Measurements from ENCODE around the gene LRP1. TPM values are rescaled to one million over a fixed set of nuclear protein-coding genes. Genes with fewer than 3 reads are reported as not detected.
A peak's percentile ranks its signal among the peaks of the same experiment; 100 is the strongest.

Gene LRP1
- total and polyA plus RNA-seq, 2 of the 4 experiments (the other 2 are of a cell fraction): 73.1 to 142 TPM

- H2BK15ac ChIP-seq (ENCODE audit: low read depth, low read length): no peak overlapping the region
- no peak overlapping the region for H2BK20ac ChIP-seq (ENCODE audit: low read depth, low read length)
- H2AK9ac ChIP-seq (replicated peaks; ENCODE audit: low read depth, low read length, poor library complexity): peak overlapping the region; percentile 65
- no peaks in the 10 kb centered on the region for H3K4me1 ChIP-seq (ENCODE audit: control insufficient read depth, insufficient read depth, low read length)
- ATAC-seq (ENCODE audit: low read depth) (no peak), DNase-seq (no peak)
- H3K56ac ChIP-seq (ENCODE audit: extremely low read depth, insufficient read depth, low read length): no peak overlapping the region
- H3K4ac ChIP-seq (ENCODE audit: low read depth, low read length): no peak overlapping the region
- no peak overlapping the region for H3K4me2 ChIP-seq (ENCODE audit: low read depth, low read length)
- H3K79me1 ChIP-seq (ENCODE audit: low read depth in 1 of 2, low read length in 2 of 2): peaks cover 4 to 11% of the 10 kb centered on the region in 2 experiments; a peak in 2 of 4 replicates
- no peak overlapping the region for H2BK5ac ChIP-seq (ENCODE audit: low read depth, low read length, poor library complexity, severe bottlenecking)
- no peak overlapping the region for H3K27ac ChIP-seq (ENCODE audit: insufficient read depth, low read length)
- dilution Hi-C loops (cut with HindIII; ENCODE audit: low sequenced_read_pairs, unreplicated experiment): no loop called here
- no peak overlapping the region for H2BK120ac ChIP-seq (ENCODE audit: low read depth, low read length)
- H4K5ac ChIP-seq (ENCODE audit: low read depth, low read length): no peak overlapping the region
- no peak overlapping the region for H4K91ac ChIP-seq (ENCODE audit: insufficient read depth, low read depth, low read length)
- 96% methylated on average over 25 of the region's 28 CpGs; no CpG with 5 or more reads in 1 of the 2 experiments for WGBS, 2 experiments (ENCODE audit: extremely low coverage in 2 of 2, insufficient read length in 1 of 2)
- H3K18ac ChIP-seq (ENCODE audit: low read depth, low read length): no peak overlapping the region
- no peaks in the 10 kb centered on the region for H3K9me3 ChIP-seq (ENCODE audit: control insufficient read depth, insufficient read depth, low read length)
- no peak overlapping the region for H3K14ac ChIP-seq (replicated peaks; ENCODE audit: low read depth, low read length)
- POLR2A ChIA-PET (ENCODE audit: unreplicated experiment): no interaction called here
- intact Hi-C loops (cut with micrococcal nuclease): no loop called here
- no peak overlapping the region for H3K4me3 ChIP-seq (ENCODE audit: insufficient read depth, low read depth, low read length)
- BruUV-seq (replicated peaks): no TSS peak
- no peak overlapping the region for H2AK5ac ChIP-seq (ENCODE audit: low read depth, low read length)
- H4K20me1 ChIP-seq (ENCODE audit: insufficient read depth, low read length): peaks cover 8% of the 10 kb centered on the region
- no peak for TF ChIP-seq ELK1 (IDR thresholded peaks at IDR 0.05; ENCODE audit: borderline replicate concordance, low read depth, low read length)
- no peak for TF ChIP-seq MAZ (IDR thresholded peaks at IDR 0.05; ENCODE audit: borderline replicate concordance, low read depth, low read length)
- TF ChIP-seq MAFK (IDR thresholded peaks at IDR 0.05; ENCODE audit: low read depth, low read length): no peak
- no peak for TF ChIP-seq RFX5 (IDR thresholded peaks at IDR 0.05; ENCODE audit: low read depth, low read length)
- TF ChIP-seq BHLHE40 (IDR thresholded peaks at IDR 0.05; ENCODE audit: low read depth, low read length): no peak
- TF ChIP-seq MXI1 (IDR thresholded peaks at IDR 0.05; ENCODE audit: borderline replicate concordance, low read depth, low read length): no peak
- TF ChIP-seq POLR2A (IDR thresholded peaks at IDR 0.05; ENCODE audit: low read depth, low read length): no peak
- no peak for TF ChIP-seq CHD1 (IDR thresholded peaks at IDR 0.05; ENCODE audit: low read depth, low read length)
- no peak for TF ChIP-seq CEBPB (IDR thresholded peaks at IDR 0.05; ENCODE audit: low read depth, low read length)
- TF ChIP-seq FOS (IDR thresholded peaks at IDR 0.05; ENCODE audit: low read depth, low read length): no peak
- TF ChIP-seq NFE2L2 (IDR thresholded peaks at IDR 0.05; ENCODE audit: low read depth, low read length): no peak
- CTCF ChIA-PET: no interaction called here
- no peaks in the 10 kb centered on the region for H3K27me3 ChIP-seq (ENCODE audit: control insufficient read depth, insufficient read depth, low read length)
- no peak overlapping the region for H3K23ac ChIP-seq (ENCODE audit: low read depth, low read length)
- no peaks in the 10 kb centered on the region for H3K9me1 ChIP-seq (ENCODE audit: insufficient read depth, low read length)
- H4K8ac ChIP-seq (ENCODE audit: low read depth in 2 of 2, low read length in 2 of 2): no peak overlapping the region
- no peak overlapping the region for H3K9ac ChIP-seq (ENCODE audit: low read depth, low read length)
- in situ Hi-C loops (cut with MboI; ENCODE audit: low sequenced_read_pairs): no loop called here
- H2AFZ ChIP-seq (replicated peaks; ENCODE audit: low read length, poor library complexity): peak overlapping the region; percentile 43
- H3K36me3 ChIP-seq (ENCODE audit: control insufficient read depth, insufficient read depth, low read length): peaks cover 96% of the 10 kb centered on the region
These were observed 74.9 kb downstream of the LRP1 start for GRCh38 chr12:57203201-57203600.

Data from IMR-90 (cell line).